Adrenal gland (tissue), 12 donors: ENCODE data around the gene ETV6. TPM values are rescaled to one million over a fixed set of nuclear protein-coding genes. Genes with fewer than 3 reads are reported as not detected.

Experiments used
- DNase-seq, 7 donors: peaks; one replicate each; pipeline ENCODE4 v3.0.0-alpha.2; 2019 to 2020
- H3K27ac ChIP-seq, 5 donors: fragments of 200-600 bp; sonication (generic) in 4 of 5; 1 replicate in 3 of 5; 2 replicates in 2 of 5; pipeline versions ENCODE4 v1.5.1 to v1.8.0; 2016 to 2020; ENCODE audit warnings: mild to moderate bottlenecking in 1 of 5
- H3K27me3 ChIP-seq: fragments of 200-600 bp; 2 replicates; pipeline ENCODE4 v1.8.0; 2021
- H3K36me3 ChIP-seq, 2 donors: fragments of 200-600 bp; replicated peaks in 1 of 2; 1 replicate in 1 of 2; 2 replicates in 1 of 2; pipeline versions ENCODE4 v1.5.1 to v1.8.0; 2018 to 2022
- H3K4me1 ChIP-seq, 2 donors: fragments of 200-600 bp; replicated peaks in 1 of 2; 1 replicate in 1 of 2; 2 replicates in 1 of 2; pipeline versions ENCODE4 v1.5.1 to v1.8.0; 2018 to 2021
- H3K4me3 ChIP-seq, 4 donors: fragments of 200-600 bp; sonication (generic) in 3 of 4; one replicate each; pipeline ENCODE4 v1.5.1; 2016 to 2018
- H3K9me3 ChIP-seq, 3 donors: fragments of 200-600 bp; sonication (generic) in 1 of 3; replicated peaks in 1 of 3; 1 replicate in 2 of 3; 2 replicates in 1 of 3; pipeline versions ENCODE4 v1.5.1 to v1.8.0; 2016 to 2021
- POLR2A ChIP-seq, 2 donors: fragments of 450-650 bp; IDR thresholded peaks; one replicate each; pipeline ENCODE4 v1.6.1; 2017; ENCODE audit warnings: antibody characterized with exemption in 2 of 2, mild to moderate bottlenecking in 2 of 2, moderate library complexity in 1 of 2
- WGBS, 4 donors: extraction: QIAGEN DNeasy Blood & Tissue Kit in 2 of 4; methylation state at CpG; one replicate each; pipeline versions ENCODE4 v1.1.5 to v1.1.7; 2013 to 2017; 5-methylcytosine and 5-hydroxymethylcytosine counted together
- intact Hi-C, 2 donors: fragments of 100-400 bp; cut with DNase I; formaldehyde crosslinking; loops; one replicate each; pipeline versions ENCODE4 v1.14.1 to v1.15.0; 2022 to 2023
- polyA plus RNA-seq, 3 donors: library from polyadenylated mRNA; stranded (reverse); fragments of 200-250 nt in 2 of 3; fragments of 350-450 nt in 1 of 3; fragmentation: Illumina TruSeq in 1 of 3; extraction: RNeasy Lipid Tissue Mini Kit (QIAGEN cat#74804) in 1 of 3; gene quantifications; one replicate each; pipeline ENCODE4 v1.2.3, GENCODE V29; 2013 to 2014
- total RNA-seq, 9 donors: library from RNA; depleted of rRNA in 4 of 9; stranded (reverse); fragments of >200 nt in 4 of 9; fragments of 120-200 nt in 1 of 9; fragmentation: NEBNext Ultra II Directional in 1 of 9; extraction: Animal tissue kit (Norgen Biotek cat#: 25700) in 1 of 9; gene quantifications; one replicate each; pipeline versions ENCODE4 v1.1.0 to v1.2.4, GENCODE V29; 2013 to 2023
- TF ChIP-seq, protein P1 (sequence below), 6 experiments: fragments of 450-650 bp in 4 of 6; fragments of 200-600 bp in 2 of 6; sonication (generic) in 1 of 6; IDR thresholded peaks; 1 replicate in 5 of 6; 2 replicates in 1 of 6; pipeline versions ENCODE4 v1.5.1 to v1.8.0; 2016 to 2021; ENCODE audit warnings: antibody characterized with exemption in 6 of 6, mild to moderate bottlenecking in 2 of 6, moderate library complexity in 1 of 6
- donor health status: healthy with polysubstance abuse.
- donor health status: Bipolar disorder and iron deficiency.
- donor health status: DM: yes; HTN: yes; CAD: no.
- donor health status: DM: no; HTN: no; CAD: no.
- donor health status: DM: no; HTN: no; CAD: no.
- donor health status: DM: yes; HTN: yes; CAD: no.

The ETV6 gene
- total and polyA plus RNA-seq, 12 donors, result 9.6 to 46.6 (median 19.5) TPM

DNA sequence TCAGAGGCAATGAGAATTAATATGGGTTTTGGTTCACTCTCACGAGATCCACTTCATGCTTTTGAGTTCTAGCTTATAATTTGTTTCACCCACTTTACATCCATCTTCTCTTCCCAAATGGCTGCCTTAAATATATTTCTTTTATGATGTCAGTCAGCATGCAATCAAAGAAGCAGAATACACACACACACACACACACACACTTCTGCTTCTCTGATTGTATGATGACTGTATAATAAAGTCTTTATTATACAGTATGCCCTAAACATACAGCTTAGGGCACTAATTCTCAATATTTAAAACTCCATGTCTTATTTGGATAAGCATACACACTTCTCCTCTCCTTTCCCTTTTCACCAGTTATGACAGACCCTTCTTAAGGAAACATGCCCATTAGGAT lies 6.7 kb upstream of the ETV6 start:
- DNase-seq, result no peak
- Histone ChIP-seq H3K9me3 (no peaks in the 10 kb centered on the region), H3K27ac (no peak overlapping the region), H3K4me3 (no peak overlapping the region), H3K4me1 (no peaks in the 10 kb centered on the region), H3K36me3 (no peaks in the 10 kb centered on the region), H3K27me3 (no peaks in the 10 kb centered on the region)
- WGBS, 4 donors, result 81 to 90% (median 85%) methylated on average over 1 of the region's 1 CpG
- TF ChIP-seq, protein P1, sequence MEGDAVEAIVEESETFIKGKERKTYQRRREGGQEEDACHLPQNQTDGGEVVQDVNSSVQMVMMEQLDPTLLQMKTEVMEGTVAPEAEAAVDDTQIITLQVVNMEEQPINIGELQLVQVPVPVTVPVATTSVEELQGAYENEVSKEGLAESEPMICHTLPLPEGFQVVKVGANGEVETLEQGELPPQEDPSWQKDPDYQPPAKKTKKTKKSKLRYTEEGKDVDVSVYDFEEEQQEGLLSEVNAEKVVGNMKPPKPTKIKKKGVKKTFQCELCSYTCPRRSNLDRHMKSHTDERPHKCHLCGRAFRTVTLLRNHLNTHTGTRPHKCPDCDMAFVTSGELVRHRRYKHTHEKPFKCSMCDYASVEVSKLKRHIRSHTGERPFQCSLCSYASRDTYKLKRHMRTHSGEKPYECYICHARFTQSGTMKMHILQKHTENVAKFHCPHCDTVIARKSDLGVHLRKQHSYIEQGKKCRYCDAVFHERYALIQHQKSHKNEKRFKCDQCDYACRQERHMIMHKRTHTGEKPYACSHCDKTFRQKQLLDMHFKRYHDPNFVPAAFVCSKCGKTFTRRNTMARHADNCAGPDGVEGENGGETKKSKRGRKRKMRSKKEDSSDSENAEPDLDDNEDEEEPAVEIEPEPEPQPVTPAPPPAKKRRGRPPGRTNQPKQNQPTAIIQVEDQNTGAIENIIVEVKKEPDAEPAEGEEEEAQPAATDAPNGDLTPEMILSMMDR (IDR thresholded peaks at IDR 0.05), result no peak
- TF ChIP-seq POLR2A (IDR thresholded peaks at IDR 0.05), result no peak
- intact Hi-C loops, result loop anchor here in 1 of 2 donors (10.0 kb wide), 1 partner anchor 242 kb away; no protein-coding TSS in a partner anchor

DNA sequence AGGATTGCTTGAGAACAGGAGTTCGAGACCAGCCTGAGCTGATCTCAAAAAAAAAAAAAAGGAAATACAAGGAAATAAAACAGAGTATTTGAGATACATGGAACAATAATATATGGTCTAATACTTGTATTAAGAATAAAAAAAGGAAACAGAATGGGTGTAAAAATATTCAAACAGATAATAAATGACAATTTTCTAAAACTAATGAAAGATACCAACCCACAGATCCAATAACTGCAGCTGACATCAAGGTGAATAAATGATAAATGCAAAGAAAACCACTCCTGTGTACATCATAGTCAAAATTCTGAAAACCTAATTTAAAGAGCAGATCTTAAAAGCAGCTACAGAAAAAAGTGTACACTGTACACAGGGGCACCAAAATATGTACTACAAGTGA lies 4.1 kb upstream of the ETV6 start:
- Histone ChIP-seq H3K27ac (no peak overlapping the region), H3K9me3 (no peaks in the 10 kb centered on the region), H3K36me3 (no peaks in the 10 kb centered on the region), H3K4me3 (no peak overlapping the region), H3K4me1 (peaks cover 0 to 7% of the 10 kb centered on the region in 2 donors), H3K27me3 (no peaks in the 10 kb centered on the region)
- DNase-seq, result no peak
- intact Hi-C loops, result loop anchor here in 1 of 2 donors (10.0 kb wide), 1 partner anchor 239 kb away; no protein-coding TSS in a partner anchor
- no peak for TF ChIP-seq POLR2A (IDR thresholded peaks at IDR 0.05)
- TF ChIP-seq, protein P1 (IDR thresholded peaks at IDR 0.05), result no peak
- WGBS, 4 donors, result 93 to 100% (median 96%) methylated on average over 1 of the region's 1 CpG

DNA sequence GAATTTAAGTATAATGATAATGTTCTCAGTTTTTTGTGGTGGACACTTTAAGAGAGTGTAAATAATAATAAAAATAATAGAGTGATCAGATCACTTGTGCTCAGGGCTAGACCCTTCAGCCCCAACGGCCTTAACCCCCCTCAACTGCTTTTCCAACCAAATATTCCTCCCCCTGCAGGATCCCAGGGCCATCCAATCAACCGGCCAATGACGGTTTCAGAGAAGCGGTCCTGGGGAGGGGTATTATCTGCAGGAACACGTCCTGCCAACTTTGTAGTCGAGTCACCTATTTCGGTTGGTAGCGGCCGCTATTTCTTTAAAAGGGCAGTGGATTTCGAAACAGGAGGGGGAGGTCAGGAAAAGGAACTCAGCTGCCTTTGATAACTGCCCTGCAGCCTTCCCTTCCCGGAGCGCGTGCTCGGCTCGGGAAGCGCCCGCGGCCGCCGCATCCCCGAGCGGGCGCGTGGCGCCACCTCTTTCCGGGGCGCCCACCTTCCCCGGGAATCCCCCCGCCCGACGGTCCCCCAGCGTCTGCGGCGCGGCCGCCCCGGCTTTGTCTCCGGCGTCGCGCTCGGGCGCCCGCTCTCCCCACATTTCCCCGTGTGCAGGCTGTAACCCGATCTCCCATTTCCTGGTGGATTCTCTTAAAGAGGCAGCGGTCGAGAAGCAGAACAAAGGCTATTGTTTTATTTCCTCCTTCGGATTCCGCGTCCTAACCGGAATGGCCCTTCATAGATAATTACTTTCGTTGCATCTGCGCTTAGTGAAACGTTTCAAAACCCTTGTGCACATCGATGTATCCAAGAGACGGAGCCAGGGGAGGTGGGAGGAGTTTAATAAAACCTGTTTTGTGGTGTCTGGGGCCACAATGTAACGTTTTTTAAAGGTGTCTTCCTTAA lies 711 bp upstream of the ETV6 start:
- TF ChIP-seq POLR2A (IDR thresholded peaks at IDR 0.05), result peak; percentile 51 to 57
- TF ChIP-seq, protein P1 (IDR thresholded peaks at IDR 0.05), result no peak
- DNase-seq, result peak; percentile 71 to 85 (median 77)
- intact Hi-C loops, result loop anchor here in 1 of 2 donors (10.0 kb wide), 1 partner anchor 236 kb away; no protein-coding TSS in a partner anchor
- peak overlapping the region; percentile 87 to 100 (median 97) for H3K27ac ChIP-seq
- H3K27me3 ChIP-seq, result no peaks in the 10 kb centered on the region
- no peaks in the 10 kb centered on the region for H3K36me3 ChIP-seq
- WGBS, 4 donors, result 0 to 1% (median 0%) methylated on average over 17 to 58 of the region's 58 CpGs
- peaks cover 13 to 19% of the 10 kb centered on the region in 2 donors for H3K4me1 ChIP-seq
- H3K9me3 ChIP-seq, result no peaks in the 10 kb centered on the region
- H3K4me3 ChIP-seq, result peak overlapping the region; percentile 40 to 85 (median 69)
